GM23338 (cell line): ENCODE results near the gene STRA6. TPM values are rescaled to one million over a fixed set of nuclear protein-coding genes. Genes with fewer than 3 reads are reported as not detected.

Source experiments
- ATAC-seq: fragments of 200-7000 bp; cut with Tn5 transposase; 3 replicates; pipeline ENCODE4 v1.9.1; 2020
- DNase-seq: peaks from one replicate; pipeline ENCODE4 v3.0.0-alpha.2; 2015; ENCODE audit warnings: low spot score
- H2AFZ ChIP-seq: fragments of 200-600 bp; sonication (generic); 2 replicates; pipeline ENCODE4 v1.8.0; 2016; ENCODE audit warnings: antibody characterized with exemption, mild to moderate bottlenecking, moderate library complexity
- H3F3A ChIP-seq: fragments of 200-600 bp; sonication (generic); replicated peaks from 2 replicates; pipeline ENCODE4 v1.8.0; 2017; ENCODE audit warnings: antibody characterized with exemption, mixed run types, low read depth
- H3K27ac ChIP-seq: fragments of 200-600 bp; sonication (generic); 2 replicates; pipeline ENCODE4 v1.6.1; 2016; ENCODE audit warnings: low read depth
- H3K27me3 ChIP-seq: fragments of 200-600 bp; sonication (generic); 2 replicates; pipeline ENCODE4 v1.8.0; 2016; ENCODE audit warnings: mild to moderate bottlenecking, mixed run types, moderate library complexity; ENCODE audit not compliant: insufficient read depth
- H3K36me3 ChIP-seq: fragments of 200-600 bp; sonication (generic); 2 replicates; pipeline ENCODE4 v1.8.0; 2016; ENCODE audit warnings: mild to moderate bottlenecking; ENCODE audit not compliant: insufficient read depth
- H3K4me1 ChIP-seq: fragments of 200-600 bp; sonication (generic); 2 replicates; pipeline ENCODE4 v1.8.0; 2016; ENCODE audit warnings: mild to moderate bottlenecking, moderate library complexity; ENCODE audit not compliant: insufficient read depth
- H3K4me2 ChIP-seq: fragments of 200-600 bp; sonication (generic); 2 replicates; pipeline ENCODE4 v1.7.1; 2017; ENCODE audit warnings: mixed run types
- H3K4me3 ChIP-seq: fragments of 200-600 bp; sonication (generic); 2 replicates; pipeline ENCODE4 v1.6.1; 2016; ENCODE audit warnings: mixed run types
- H3K79me2 ChIP-seq: fragments of 200-600 bp; sonication (generic); replicated peaks from 2 replicates; pipeline ENCODE4 v1.8.0; 2017; ENCODE audit warnings: mild to moderate bottlenecking; ENCODE audit not compliant: insufficient read depth
- H3K9me2 ChIP-seq: fragments of 200-600 bp; sonication (generic); 2 replicates; pipeline ENCODE4 v1.8.0; 2017; ENCODE audit not compliant: insufficient read depth
- H4K20me1 ChIP-seq: fragments of 200-600 bp; sonication (generic); replicated peaks from 2 replicates; pipeline ENCODE4 v1.8.0; 2017; ENCODE audit warnings: mild to moderate bottlenecking; ENCODE audit not compliant: insufficient read depth
- H3K27ac Mint-ChIP-seq: 2 replicates; pipeline ENCODE4 v1.8.0; 2020; ENCODE audit warnings: inconsistent platforms, mild to moderate bottlenecking, moderate library complexity, mixed read lengths
- H3K27me3 Mint-ChIP-seq: 3 replicates; pipeline ENCODE4 v1.8.0; 2022; ENCODE audit warnings: low read depth, mild to moderate bottlenecking, moderate library complexity, mixed read lengths, inconsistent platforms; ENCODE audit not compliant: insufficient read depth, poor library complexity
- H3K36me3 Mint-ChIP-seq: 3 replicates; pipeline ENCODE4 v1.8.0; 2021; ENCODE audit warnings: low read depth, mild to moderate bottlenecking, inconsistent platforms, moderate library complexity, mixed read lengths
- H3K4me1 Mint-ChIP-seq: 3 replicates; pipeline ENCODE4 v1.8.0; 2020; ENCODE audit warnings: mild to moderate bottlenecking, inconsistent platforms, mixed read lengths
- H3K4me3 Mint-ChIP-seq: 3 replicates; pipeline ENCODE4 v1.8.0; 2021; ENCODE audit warnings: moderate library complexity, mild to moderate bottlenecking, inconsistent platforms, mixed read lengths
- H3K9me3 Mint-ChIP-seq: 3 replicates; pipeline ENCODE4 v1.8.0; 2020; ENCODE audit warnings: moderate library complexity, mild to moderate bottlenecking, inconsistent platforms, mixed read lengths
- CREB1 ChIP-seq: fragments of 250-450 bp; sonication (Bioruptor Pico); IDR thresholded peaks from 2 replicates; pipeline ENCODE4 v1.5.0; 2020; ENCODE audit warnings: low read depth, mild to moderate bottlenecking, moderate library complexity
- ETS1 ChIP-seq: IDR thresholded peaks from 2 replicates; pipeline ENCODE4 v1.6.1; 2016; ENCODE audit warnings: antibody characterized with exemption
- EZH2 ChIP-seq: fragments of 200-600 bp; sonication (generic); IDR thresholded peaks from one replicate; pipeline ENCODE4 v1.8.0; 2017; ENCODE audit warnings: antibody characterized with exemption, mild to moderate bottlenecking, low read depth; ENCODE audit not compliant: unreplicated experiment
- POLR2AphosphoS5 ChIP-seq: IDR thresholded peaks from 2 replicates; pipeline ENCODE4 v1.6.1; 2016; ENCODE audit warnings: antibody characterized with exemption, low read depth
- REST ChIP-seq: IDR thresholded peaks from one replicate; pipeline ENCODE4 v1.6.1; 2018; ENCODE audit warnings: antibody characterized with exemption; ENCODE audit not compliant: unreplicated experiment
- STAT1 ChIP-seq: IDR thresholded peaks from one replicate; pipeline ENCODE4 v1.6.1; 2016; ENCODE audit warnings: antibody characterized with exemption; ENCODE audit not compliant: unreplicated experiment
- ZNF114 ChIP-seq: fragments of 250-450 bp; sonication (Bioruptor Pico); IDR thresholded peaks from 2 replicates; pipeline ENCODE4 v1.5.0; 2020; ENCODE audit warnings: mild to moderate bottlenecking, moderate library complexity
- ZNF331 ChIP-seq: fragments of 250-450 bp; sonication (Bioruptor Pico); IDR thresholded peaks from 2 replicates; pipeline ENCODE4 v1.5.0; 2020; ENCODE audit warnings: low read depth, mild to moderate bottlenecking, moderate library complexity
- polyA plus RNA-seq: library from polyadenylated mRNA; unstranded; fragments of >200 nt; fragmentation: Nextera tagmentation; extraction: Ambion mirVana; gene quantifications from 2 replicates; pipeline ENCODE4 v1.2.1, GENCODE V29; 2016
- total RNA-seq: library from RNA; depleted of rRNA; stranded (reverse); fragments of >200 nt; shearing (Covaris generic); gene quantifications from 2 replicates; pipeline ENCODE4 v1.2.3, GENCODE V29; 2014

The STRA6 gene
- total and polyA plus RNA-seq, 2 experiments from 2014 or later: 8.2 to 9.9 TPM

GRCh38 chr15:74235962-74236361 is 33.4 kb upstream of the STRA6 start, which contains the start of gene CCDC33:
Gene CCDC33 (plus strand): TSS chr15:74236326. CDS start chr15:74236720, 394 bp downstream.
- ATAC-seq (no peak), DNase-seq (no peak)
- Histone ChIP-seq H3K4me2 (no peak within 1 kb of the TSS), H3K79me2 (no peaks in the 10 kb centered on the region), H3K4me3 (no peak within 1 kb of the TSS), H3K4me1 (no peaks in the 10 kb centered on the region), H4K20me1 (no peaks in the 10 kb centered on the region; the same call in 1 of the 2 replicates), H3K27ac (no peak within 1 kb of the TSS), H3F3A (no peaks in the 10 kb centered on the region), H3K9me2 (no peaks in the 10 kb centered on the region), H3K27me3 (peaks cover 5% of the 10 kb centered on the region), H3K36me3 (no peaks in the 10 kb centered on the region), H2AFZ (no peak within 1 kb of the TSS)
- no peaks in the 10 kb centered on the region for H3K36me3 Mint-ChIP-seq
- H3K27ac Mint-ChIP-seq: no peak within 1 kb of the TSS
- H3K9me3 Mint-ChIP-seq: no peaks in the 10 kb centered on the region; the same call in 2 of the 3 replicates
- H3K4me1 Mint-ChIP-seq: peaks cover 39% of the 10 kb centered on the region
- TF ChIP-seq ZNF114 (CRISPR knock-in tag) (no peak), ETS1 (no peak), ZNF331 (no peak), REST (no peak), EZH2 (no peak), POLR2AphosphoS5 (no peak)
- peaks cover 17% of the 10 kb centered on the region for H3K27me3 Mint-ChIP-seq
- no peak within 1 kb of the TSS for H3K4me3 Mint-ChIP-seq

GRCh38 chr15:74234598-74234875 is 31.9 kb upstream of the STRA6 start:
- H4K20me1 ChIP-seq: no peaks in the 10 kb centered on the region; the same call in 1 of the 2 replicates
- H3K36me3 ChIP-seq: no peaks in the 10 kb centered on the region
- Mint-ChIP-seq H3K9me3 (no peaks in the 10 kb centered on the region; the same call in 2 of the 3 replicates), H3K36me3 (no peaks in the 10 kb centered on the region), H3K4me3 (no peak overlapping the region), H3K27ac (no peak overlapping the region), H3K27me3 (peaks cover 24% of the 10 kb centered on the region), H3K4me1 (peaks cover 34% of the 10 kb centered on the region)
- H3K9me2 ChIP-seq: no peaks in the 10 kb centered on the region
- H3K4me3 ChIP-seq: no peak overlapping the region
- H3K4me1 ChIP-seq: no peaks in the 10 kb centered on the region
- DNase-seq (no peak), ATAC-seq (peak; percentile 11; the same call in 2 of the 3 replicates)
- no peak overlapping the region for H2AFZ ChIP-seq
- no peak overlapping the region for H3K27ac ChIP-seq
- no peak overlapping the region for H3K4me2 ChIP-seq
- H3K27me3 ChIP-seq: peaks cover 5% of the 10 kb centered on the region
- no peaks in the 10 kb centered on the region for H3K79me2 ChIP-seq
- H3F3A ChIP-seq: no peaks in the 10 kb centered on the region
- TF ChIP-seq ZNF331 (no peak), STAT1 (no peak), ZNF114 (CRISPR knock-in tag) (no peak), CREB1 (no peak), POLR2AphosphoS5 (no peak), REST (no peak), EZH2 (no peak)
